HuH-7 (cell line): ENCODE results near the gene ZNF746.
"Not testable (repeated sequence)": the region's sequence is repeated elsewhere in the genome, so short reads cannot be mapped to it uniquely, and the experiment has no call there.

Source experiments
- DNase-seq: peaks from one replicate; pipeline ENCODE4 v3.0.0; 2011; ENCODE audit warnings: low spot score

Gene ZNF746

GRCh38 chr7:149459540-149460452 lies 37.8 kb downstream of the ZNF746 start:
- DNase-seq, result peak; percentile 55

- DNase-seq, result no peak
Observed at GRCh38 chr7:149459201-149459539, 38.4 kb downstream of the ZNF746 start.

- no peak for DNase-seq
Observed at GRCh38 chr7:149458235-149458634, 39.4 kb downstream of the ZNF746 start.

GRCh38 chr7:149457766-149458165 lies 39.8 kb downstream of the ZNF746 start:
- DNase-seq, result no peak

GRCh38 chr7:149456506-149457421 lies 40.8 kb downstream of the ZNF746 start:
- DNase-seq, result no peak

GRCh38 chr7:149455175-149455950 lies 42.2 kb downstream of the ZNF746 start:
- no peak for DNase-seq

GRCh38 chr7:149454750-149455149 lies 42.9 kb downstream of the ZNF746 start:
- DNase-seq, result no peak

- DNase-seq, result no peak
Observed at GRCh38 chr7:149454006-149454405, 43.6 kb downstream of the ZNF746 start.

GRCh38 chr7:149450821-149451220 lies 46.8 kb downstream of the ZNF746 start:
- no peak for DNase-seq

GRCh38 chr7:149449897-149450296 lies 47.7 kb downstream of the ZNF746 start:
- no peak for DNase-seq

- no peak for DNase-seq
Observed at GRCh38 chr7:149448961-149449360, 48.6 kb downstream of the ZNF746 start.

- not testable (repeated sequence) for DNase-seq
Observed at GRCh38 chr7:149446026-149446425, 51.6 kb downstream of the ZNF746 start.

- DNase-seq, result no peak
Observed at GRCh38 chr7:149444287-149444686, 53.3 kb downstream of the ZNF746 start.

- DNase-seq, result no peak
Observed at GRCh38 chr7:149443523-149443922, 54.1 kb downstream of the ZNF746 start.

- DNase-seq, result no peak
Observed at GRCh38 chr7:149442924-149443323, 54.7 kb downstream of the ZNF746 start.

- no peak for DNase-seq
Observed at GRCh38 chr7:149440222-149440621, 57.4 kb downstream of the ZNF746 start.

GRCh38 chr7:149436358-149436757 lies 61.3 kb downstream of the ZNF746 start:
- no peak for DNase-seq

- no peak for DNase-seq
Observed at GRCh38 chr7:149433124-149433523, 64.5 kb downstream of the ZNF746 start.

- no peak for DNase-seq
Observed at GRCh38 chr7:149432121-149432691, 65.4 kb downstream of the ZNF746 start.

GRCh38 chr7:149431486-149432120 lies 66.0 kb downstream of the ZNF746 start:
- no peak for DNase-seq

GRCh38 chr7:149430192-149430591 lies 67.4 kb downstream of the ZNF746 start:
- no peak for DNase-seq
